HEK293 (cell line): Measurements from ENCODE around the gene SYNDIG1L.

Experiments used
- KLF7 ChIP-seq: fragments of 450-650 bp; formaldehyde crosslinking; IDR thresholded peaks from 2 replicates; pipeline ENCODE4 v1.5.1; 2016; ENCODE audit warnings: missing biosample characterization, missing genetic modification characterization, borderline replicate concordance
- RBAK ChIP-seq: fragments of 450-650 bp; formaldehyde crosslinking; IDR thresholded peaks from 2 replicates; pipeline ENCODE4 v1.5.1; 2016; ENCODE audit warnings: missing biosample characterization, missing genetic modification characterization
- YY1 ChIP-seq: fragments of 450-650 bp; formaldehyde crosslinking; IDR thresholded peaks from 2 replicates; pipeline ENCODE4 v1.5.1; 2018; ENCODE audit warnings: missing biosample characterization, missing genetic modification characterization
- ZBTB8A ChIP-seq: fragments of 450-650 bp; formaldehyde crosslinking; IDR thresholded peaks from 2 replicates; pipeline ENCODE4 v1.5.1; 2016; ENCODE audit warnings: missing biosample characterization, missing genetic modification characterization
- ZNF157 ChIP-seq: fragments of 450-650 bp; formaldehyde crosslinking; IDR thresholded peaks from 2 replicates; pipeline ENCODE4 v1.5.1; 2016; ENCODE audit warnings: missing biosample characterization, missing genetic modification characterization
- ZNF174 ChIP-seq: fragments of 450-650 bp; formaldehyde crosslinking; IDR thresholded peaks from 2 replicates; pipeline ENCODE4 v1.5.0; 2017; ENCODE audit warnings: missing biosample characterization, mild to moderate bottlenecking, missing genetic modification characterization
- ZNF324 ChIP-seq: fragments of 450-650 bp; formaldehyde crosslinking; IDR thresholded peaks from 2 replicates; pipeline ENCODE4 v1.5.1; 2016; ENCODE audit warnings: missing biosample characterization, missing genetic modification characterization
- ZNF350 ChIP-seq: fragments of 450-650 bp; formaldehyde crosslinking; IDR thresholded peaks from 2 replicates; pipeline ENCODE4 v1.5.0; 2017; ENCODE audit warnings: missing biosample characterization, mild to moderate bottlenecking, missing genetic modification characterization
- ZNF654 ChIP-seq: fragments of 450-650 bp; formaldehyde crosslinking; IDR thresholded peaks from 2 replicates; pipeline ENCODE4 v1.5.1; 2016; ENCODE audit warnings: low read depth, missing biosample characterization, missing genetic modification characterization
- TF ChIP-seq, protein P1 (sequence below): fragments of 450-650 bp; formaldehyde crosslinking; IDR thresholded peaks from 2 replicates; pipeline ENCODE4 v1.5.1; 2016; ENCODE audit warnings: missing biosample characterization, missing genetic modification characterization
- TF ChIP-seq, protein P2 (sequence below): fragments of 450-650 bp; formaldehyde crosslinking; conservative IDR thresholded peaks from 2 replicates; pipeline ENCODE4 v1.5.1; 2016; ENCODE audit warnings: low read depth, missing biosample characterization, missing genetic modification characterization
- TF ChIP-seq, protein P3 (sequence below): fragments of 450-650 bp; formaldehyde crosslinking; IDR thresholded peaks from 2 replicates; pipeline ENCODE4 v1.5.1; 2016; ENCODE audit warnings: missing biosample characterization, missing genetic modification characterization
- TF ChIP-seq, protein P4 (sequence below): fragments of 450-650 bp; formaldehyde crosslinking; IDR thresholded peaks from 2 replicates; pipeline ENCODE4 v1.5.1; 2017; ENCODE audit warnings: missing biosample characterization, missing genetic modification characterization

DNA sequence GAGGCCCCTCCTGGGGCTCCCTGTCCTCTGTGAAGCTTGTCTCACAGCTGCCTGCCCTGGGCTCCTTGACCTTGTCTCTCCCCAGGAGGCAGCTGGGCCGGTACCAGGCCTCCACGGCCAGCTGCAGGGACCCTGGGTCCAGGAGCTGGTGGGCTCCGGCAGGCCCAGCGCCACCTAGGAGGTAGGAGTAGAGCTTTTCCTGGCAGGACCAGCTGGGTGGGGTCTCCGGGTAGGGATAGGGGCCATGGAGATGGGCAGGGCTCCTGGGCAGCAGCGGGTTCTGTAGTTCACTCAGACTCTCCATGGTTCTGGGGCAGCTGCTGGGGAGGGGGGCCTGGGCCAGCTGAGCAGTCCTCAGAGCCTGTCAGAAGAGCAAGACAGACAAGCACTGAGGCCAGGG is 16.6 kb downstream of the SYNDIG1L start:
- TF ChIP-seq YY1 (tag by site-specific recombination) (no peak), ZNF350 (tag by site-specific recombination) (no peak), ZNF324 (tag by site-specific recombination) (no peak), ZNF157 (tag by site-specific recombination) (no peak), ZNF174 (tag by site-specific recombination) (no peak), KLF7 (no peak), ZBTB8A (tag by site-specific recombination) (no peak), ZNF654 (tag by site-specific recombination) (no peak), RBAK (tag by site-specific recombination) (no peak)
- TF ChIP-seq, protein P1, sequence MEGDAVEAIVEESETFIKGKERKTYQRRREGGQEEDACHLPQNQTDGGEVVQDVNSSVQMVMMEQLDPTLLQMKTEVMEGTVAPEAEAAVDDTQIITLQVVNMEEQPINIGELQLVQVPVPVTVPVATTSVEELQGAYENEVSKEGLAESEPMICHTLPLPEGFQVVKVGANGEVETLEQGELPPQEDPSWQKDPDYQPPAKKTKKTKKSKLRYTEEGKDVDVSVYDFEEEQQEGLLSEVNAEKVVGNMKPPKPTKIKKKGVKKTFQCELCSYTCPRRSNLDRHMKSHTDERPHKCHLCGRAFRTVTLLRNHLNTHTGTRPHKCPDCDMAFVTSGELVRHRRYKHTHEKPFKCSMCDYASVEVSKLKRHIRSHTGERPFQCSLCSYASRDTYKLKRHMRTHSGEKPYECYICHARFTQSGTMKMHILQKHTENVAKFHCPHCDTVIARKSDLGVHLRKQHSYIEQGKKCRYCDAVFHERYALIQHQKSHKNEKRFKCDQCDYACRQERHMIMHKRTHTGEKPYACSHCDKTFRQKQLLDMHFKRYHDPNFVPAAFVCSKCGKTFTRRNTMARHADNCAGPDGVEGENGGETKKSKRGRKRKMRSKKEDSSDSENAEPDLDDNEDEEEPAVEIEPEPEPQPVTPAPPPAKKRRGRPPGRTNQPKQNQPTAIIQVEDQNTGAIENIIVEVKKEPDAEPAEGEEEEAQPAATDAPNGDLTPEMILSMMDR (tag by site-specific recombination), result no peak
- TF ChIP-seq, protein P2, sequence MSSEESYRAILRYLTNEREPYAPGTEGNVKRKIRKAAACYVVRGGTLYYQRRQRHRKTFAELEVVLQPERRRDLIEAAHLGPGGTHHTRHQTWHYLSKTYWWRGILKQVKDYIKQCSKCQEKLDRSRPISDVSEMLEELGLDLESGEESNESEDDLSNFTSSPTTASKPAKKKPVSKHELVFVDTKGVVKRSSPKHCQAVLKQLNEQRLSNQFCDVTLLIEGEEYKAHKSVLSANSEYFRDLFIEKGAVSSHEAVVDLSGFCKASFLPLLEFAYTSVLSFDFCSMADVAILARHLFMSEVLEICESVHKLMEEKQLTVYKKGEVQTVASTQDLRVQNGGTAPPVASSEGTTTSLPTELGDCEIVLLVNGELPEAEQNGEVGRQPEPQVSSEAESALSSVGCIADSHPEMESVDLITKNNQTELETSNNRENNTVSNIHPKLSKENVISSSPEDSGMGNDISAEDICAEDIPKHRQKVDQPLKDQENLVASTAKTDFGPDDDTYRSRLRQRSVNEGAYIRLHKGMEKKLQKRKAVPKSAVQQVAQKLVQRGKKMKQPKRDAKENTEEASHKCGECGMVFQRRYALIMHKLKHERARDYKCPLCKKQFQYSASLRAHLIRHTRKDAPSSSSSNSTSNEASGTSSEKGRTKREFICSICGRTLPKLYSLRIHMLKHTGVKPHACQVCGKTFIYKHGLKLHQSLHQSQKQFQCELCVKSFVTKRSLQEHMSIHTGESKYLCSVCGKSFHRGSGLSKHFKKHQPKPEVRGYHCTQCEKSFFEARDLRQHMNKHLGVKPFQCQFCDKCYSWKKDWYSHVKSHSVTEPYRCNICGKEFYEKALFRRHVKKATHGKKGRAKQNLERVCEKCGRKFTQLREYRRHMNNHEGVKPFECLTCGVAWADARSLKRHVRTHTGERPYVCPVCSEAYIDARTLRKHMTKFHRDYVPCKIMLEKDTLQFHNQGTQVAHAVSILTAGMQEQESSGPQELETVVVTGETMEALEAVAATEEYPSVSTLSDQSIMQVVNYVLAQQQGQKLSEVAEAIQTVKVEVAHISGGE, result no peak
- TF ChIP-seq, protein P3, sequence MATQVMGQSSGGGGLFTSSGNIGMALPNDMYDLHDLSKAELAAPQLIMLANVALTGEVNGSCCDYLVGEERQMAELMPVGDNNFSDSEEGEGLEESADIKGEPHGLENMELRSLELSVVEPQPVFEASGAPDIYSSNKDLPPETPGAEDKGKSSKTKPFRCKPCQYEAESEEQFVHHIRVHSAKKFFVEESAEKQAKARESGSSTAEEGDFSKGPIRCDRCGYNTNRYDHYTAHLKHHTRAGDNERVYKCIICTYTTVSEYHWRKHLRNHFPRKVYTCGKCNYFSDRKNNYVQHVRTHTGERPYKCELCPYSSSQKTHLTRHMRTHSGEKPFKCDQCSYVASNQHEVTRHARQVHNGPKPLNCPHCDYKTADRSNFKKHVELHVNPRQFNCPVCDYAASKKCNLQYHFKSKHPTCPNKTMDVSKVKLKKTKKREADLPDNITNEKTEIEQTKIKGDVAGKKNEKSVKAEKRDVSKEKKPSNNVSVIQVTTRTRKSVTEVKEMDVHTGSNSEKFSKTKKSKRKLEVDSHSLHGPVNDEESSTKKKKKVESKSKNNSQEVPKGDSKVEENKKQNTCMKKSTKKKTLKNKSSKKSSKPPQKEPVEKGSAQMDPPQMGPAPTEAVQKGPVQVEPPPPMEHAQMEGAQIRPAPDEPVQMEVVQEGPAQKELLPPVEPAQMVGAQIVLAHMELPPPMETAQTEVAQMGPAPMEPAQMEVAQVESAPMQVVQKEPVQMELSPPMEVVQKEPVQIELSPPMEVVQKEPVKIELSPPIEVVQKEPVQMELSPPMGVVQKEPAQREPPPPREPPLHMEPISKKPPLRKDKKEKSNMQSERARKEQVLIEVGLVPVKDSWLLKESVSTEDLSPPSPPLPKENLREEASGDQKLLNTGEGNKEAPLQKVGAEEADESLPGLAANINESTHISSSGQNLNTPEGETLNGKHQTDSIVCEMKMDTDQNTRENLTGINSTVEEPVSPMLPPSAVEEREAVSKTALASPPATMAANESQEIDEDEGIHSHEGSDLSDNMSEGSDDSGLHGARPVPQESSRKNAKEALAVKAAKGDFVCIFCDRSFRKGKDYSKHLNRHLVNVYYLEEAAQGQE (tag by site-specific recombination), result no peak
- TF ChIP-seq, protein P4, sequence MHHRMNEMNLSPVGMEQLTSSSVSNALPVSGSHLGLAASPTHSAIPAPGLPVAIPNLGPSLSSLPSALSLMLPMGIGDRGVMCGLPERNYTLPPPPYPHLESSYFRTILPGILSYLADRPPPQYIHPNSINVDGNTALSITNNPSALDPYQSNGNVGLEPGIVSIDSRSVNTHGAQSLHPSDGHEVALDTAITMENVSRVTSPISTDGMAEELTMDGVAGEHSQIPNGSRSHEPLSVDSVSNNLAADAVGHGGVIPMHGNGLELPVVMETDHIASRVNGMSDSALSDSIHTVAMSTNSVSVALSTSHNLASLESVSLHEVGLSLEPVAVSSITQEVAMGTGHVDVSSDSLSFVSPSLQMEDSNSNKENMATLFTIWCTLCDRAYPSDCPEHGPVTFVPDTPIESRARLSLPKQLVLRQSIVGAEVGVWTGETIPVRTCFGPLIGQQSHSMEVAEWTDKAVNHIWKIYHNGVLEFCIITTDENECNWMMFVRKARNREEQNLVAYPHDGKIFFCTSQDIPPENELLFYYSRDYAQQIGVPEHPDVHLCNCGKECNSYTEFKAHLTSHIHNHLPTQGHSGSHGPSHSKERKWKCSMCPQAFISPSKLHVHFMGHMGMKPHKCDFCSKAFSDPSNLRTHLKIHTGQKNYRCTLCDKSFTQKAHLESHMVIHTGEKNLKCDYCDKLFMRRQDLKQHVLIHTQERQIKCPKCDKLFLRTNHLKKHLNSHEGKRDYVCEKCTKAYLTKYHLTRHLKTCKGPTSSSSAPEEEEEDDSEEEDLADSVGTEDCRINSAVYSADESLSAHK (tag by site-specific recombination), result no peak
